ENCODE data around the gene TBATA.

DNA sequence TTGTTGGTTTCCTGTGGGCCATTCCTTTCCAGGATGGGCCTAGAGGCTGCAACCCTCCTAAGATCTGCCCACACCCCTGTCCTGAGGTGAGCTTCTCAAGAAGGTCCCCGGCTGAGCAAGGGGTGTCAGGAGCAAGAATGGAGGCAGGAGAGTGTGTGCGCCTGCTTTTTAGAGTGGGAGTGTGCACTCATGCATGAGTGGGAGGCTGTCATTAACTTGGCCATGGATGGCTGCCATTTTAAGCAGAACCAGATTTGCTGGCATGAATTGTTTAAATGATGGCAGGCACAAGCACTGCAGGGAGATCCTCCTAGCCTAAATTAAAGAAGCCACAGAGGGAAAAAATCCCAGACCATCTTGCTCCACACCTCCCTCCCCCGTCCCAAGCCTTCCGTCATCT lies 27.6 kb upstream of the TBATA start:
- TF ChIP-seq CTCF (conservative IDR thresholded peaks at IDR 0.05; ENCODE audit: low read depth, low read length) (no peak), EZH2 (IDR thresholded peaks at IDR 0.05; ENCODE audit: low read length, unreplicated experiment) (no peak)

Measured in PC-3 (cell line).